HepG2 (cell line): ENCODE measurements around the gene BNC1. TPM values are rescaled to one million over a fixed set of nuclear protein-coding genes. Genes with fewer than 3 reads are reported as not detected.

Source experiments
- ARNT ChIP-seq: fragments of 450-650 bp; IDR thresholded peaks from 2 replicates; pipeline ENCODE4 v1.6.1; 2017
- ATF7 ChIP-seq, 2 experiments: fragments of 450-650 bp in 1 of 2; sonication (generic) in 1 of 2; formaldehyde crosslinking in 1 of 2; IDR thresholded peaks; 2 replicates each; pipeline versions ENCODE4 v1.4.0 to v1.6.1; 2016 to 2020; ENCODE audit warnings: antibody characterized with exemption in 1 of 2, mild to moderate bottlenecking in 1 of 2, missing genetic modification reagents in 1 of 2
- BCL6 ChIP-seq: IDR thresholded peaks from 2 replicates; pipeline ENCODE4 v1.6.1; 2016; ENCODE audit warnings: missing genetic modification reagents, missing compliant biosample characterization
- CCAR2 ChIP-seq: fragments of 200-400 bp; formaldehyde crosslinking; optimal IDR thresholded peaks from 2 replicates; pipeline ENCODE3; 2018; ENCODE audit warnings: low read depth, mild to moderate bottlenecking, low read length, moderate library complexity
- NAIF1 ChIP-seq: sonication (generic); formaldehyde crosslinking; IDR thresholded peaks from 2 replicates; pipeline ENCODE4 v1.5.0; 2020; ENCODE audit warnings: mild to moderate bottlenecking, missing genetic modification reagents, borderline replicate concordance
- NR2F1 ChIP-seq, 2 experiments: fragments of 450-650 bp in 1 of 2; formaldehyde crosslinking in 1 of 2; IDR thresholded peaks; 2 replicates each; pipeline versions ENCODE4 v1.5.0 to v1.6.1; 2016 to 2020; ENCODE audit warnings: mild to moderate bottlenecking in 1 of 2, missing compliant biosample characterization in 1 of 2, missing genetic modification reagents in 1 of 2, moderate library complexity in 1 of 2
- PAX8 ChIP-seq: sonication (generic); formaldehyde crosslinking; IDR thresholded peaks from 2 replicates; pipeline ENCODE4 v1.8.0; 2022; ENCODE audit warnings: mild to moderate bottlenecking, missing genetic modification reagents, borderline replicate concordance
- SALL1 ChIP-seq: sonication (generic); formaldehyde crosslinking; IDR thresholded peaks from 2 replicates; pipeline ENCODE4 v1.8.0; 2022; ENCODE audit warnings: mild to moderate bottlenecking, missing genetic modification reagents
- TCF7L2 ChIP-seq: IDR thresholded peaks from 2 replicates; pipeline ENCODE4 v1.6.1; 2011; ENCODE audit warnings: mild to moderate bottlenecking, low read depth, low read length, moderate library complexity
- TEAD2 ChIP-seq: sonication (generic); formaldehyde crosslinking; IDR thresholded peaks from 2 replicates; pipeline ENCODE4 v1.9.0; 2021; ENCODE audit warnings: missing genetic modification reagents
- ZNF225 ChIP-seq: sonication (generic); formaldehyde crosslinking; IDR thresholded peaks from 2 replicates; pipeline ENCODE4 v1.4.0; 2020; ENCODE audit warnings: mild to moderate bottlenecking, missing genetic modification reagents
- ZNF24 ChIP-seq: fragments of 450-650 bp; IDR thresholded peaks from 2 replicates; pipeline ENCODE4 v1.6.1; 2017; ENCODE audit warnings: antibody characterized with exemption, mild to moderate bottlenecking
- ZNF768 ChIP-seq: sonication (generic); formaldehyde crosslinking; IDR thresholded peaks from 2 replicates; pipeline ENCODE4 v1.4.0; 2020; ENCODE audit warnings: missing genetic modification reagents
- polyA plus RNA-seq, 8 experiments: library from polyadenylated mRNA; depleted of rRNA in 3 of 8; stranded (reverse) in 7 of 8; unstranded in 1 of 8; fragments of >200 nt; fragmentation: Illumina TruSeq in 4 of 8; extraction: Trizol in 4 of 8; gene quantifications; 2 replicates each; pipeline versions ENCODE4 v1.2.1 to v1.2.3, GENCODE V29; 2011 to 2016; ENCODE audit warnings: low read depth in 4 of 8, missing spikeins in 1 of 8, mixed read lengths in 1 of 8; ENCODE audit not compliant: insufficient read depth in 1 of 8
- total RNA-seq, 5 experiments: library from RNA; depleted of rRNA; stranded (reverse); fragments of >200 nt; fragmentation: Illumina TruSeq; extraction: Trizol; gene quantifications; 2 replicates each; pipeline ENCODE4 v1.2.3, GENCODE V29; 2016; ENCODE audit warnings: low read depth in 1 of 5
- TF ChIP-seq, protein P1 (sequence below), 2 experiments: fragments of 450-650 bp in 1 of 2; sonication (generic) in 1 of 2; formaldehyde crosslinking in 1 of 2; IDR thresholded peaks; 2 replicates each; pipeline versions ENCODE4 v1.6.1 to v1.8.0; 2016 to 2022; ENCODE audit warnings: antibody characterized with exemption in 1 of 2, mild to moderate bottlenecking in 1 of 2, missing genetic modification reagents in 1 of 2
- TF ChIP-seq, protein P2 (sequence below): sonication (generic); formaldehyde crosslinking; IDR thresholded peaks from 2 replicates; pipeline ENCODE4 v1.5.1; 2020; ENCODE audit warnings: missing genetic modification reagents, mild to moderate bottlenecking, borderline replicate concordance

Gene BNC1
- total and polyA plus RNA-seq, 2 of the 13 experiments (the other 11 are each of a cell fraction or from before 2014, with no cell fraction given), result not detected

DNA sequence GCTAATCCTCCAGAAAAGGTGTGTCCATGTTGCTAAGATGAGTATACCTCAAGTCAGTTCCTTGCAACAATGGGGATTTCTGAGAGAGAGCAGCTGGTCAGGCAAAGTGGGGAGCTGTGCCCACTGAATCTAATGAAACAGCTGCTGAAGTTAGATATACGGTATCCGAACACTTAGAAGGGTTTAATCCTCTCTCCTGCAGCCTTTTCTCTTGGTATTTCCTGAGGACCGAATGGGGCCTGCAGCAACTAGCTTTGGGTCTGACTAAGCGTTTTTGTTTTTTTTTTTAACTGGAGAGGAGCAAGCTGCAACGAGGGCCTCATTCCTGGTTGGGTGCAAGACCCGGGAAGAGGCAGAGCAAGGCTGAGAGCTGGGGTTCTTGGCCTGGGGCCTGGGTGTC lies 37.6 kb upstream of the BNC1 start (continued):
- TF ChIP-seq, protein P1, sequence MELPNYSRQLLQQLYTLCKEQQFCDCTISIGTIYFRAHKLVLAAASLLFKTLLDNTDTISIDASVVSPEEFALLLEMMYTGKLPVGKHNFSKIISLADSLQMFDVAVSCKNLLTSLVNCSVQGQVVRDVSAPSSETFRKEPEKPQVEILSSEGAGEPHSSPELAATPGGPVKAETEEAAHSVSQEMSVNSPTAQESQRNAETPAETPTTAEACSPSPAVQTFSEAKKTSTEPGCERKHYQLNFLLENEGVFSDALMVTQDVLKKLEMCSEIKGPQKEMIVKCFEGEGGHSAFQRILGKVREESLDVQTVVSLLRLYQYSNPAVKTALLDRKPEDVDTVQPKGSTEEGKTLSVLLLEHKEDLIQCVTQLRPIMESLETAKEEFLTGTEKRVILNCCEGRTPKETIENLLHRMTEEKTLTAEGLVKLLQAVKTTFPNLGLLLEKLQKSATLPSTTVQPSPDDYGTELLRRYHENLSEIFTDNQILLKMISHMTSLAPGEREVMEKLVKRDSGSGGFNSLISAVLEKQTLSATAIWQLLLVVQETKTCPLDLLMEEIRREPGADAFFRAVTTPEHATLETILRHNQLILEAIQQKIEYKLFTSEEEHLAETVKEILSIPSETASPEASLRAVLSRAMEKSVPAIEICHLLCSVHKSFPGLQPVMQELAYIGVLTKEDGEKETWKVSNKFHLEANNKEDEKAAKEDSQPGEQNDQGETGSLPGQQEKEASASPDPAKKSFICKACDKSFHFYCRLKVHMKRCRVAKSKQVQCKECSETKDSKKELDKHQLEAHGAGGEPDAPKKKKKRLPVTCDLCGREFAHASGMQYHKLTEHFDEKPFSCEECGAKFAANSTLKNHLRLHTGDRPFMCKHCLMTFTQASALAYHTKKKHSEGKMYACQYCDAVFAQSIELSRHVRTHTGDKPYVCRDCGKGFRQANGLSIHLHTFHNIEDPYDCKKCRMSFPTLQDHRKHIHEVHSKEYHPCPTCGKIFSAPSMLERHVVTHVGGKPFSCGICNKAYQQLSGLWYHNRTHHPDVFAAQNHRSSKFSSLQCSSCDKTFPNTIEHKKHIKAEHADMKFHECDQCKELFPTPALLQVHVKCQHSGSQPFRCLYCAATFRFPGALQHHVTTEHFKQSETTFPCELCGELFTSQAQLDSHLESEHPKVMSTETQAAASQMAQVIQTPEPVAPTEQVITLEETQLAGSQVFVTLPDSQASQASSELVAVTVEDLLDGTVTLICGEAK (IDR thresholded peaks at IDR 0.05), result no peak
- TF ChIP-seq, protein P1 (CRISPR knock-in tag; IDR thresholded peaks at IDR 0.05), result no peak
- TF ChIP-seq ZNF225 (CRISPR knock-in tag), result no peak
- TF ChIP-seq ZNF24, result no peak
- TF ChIP-seq, protein P2, sequence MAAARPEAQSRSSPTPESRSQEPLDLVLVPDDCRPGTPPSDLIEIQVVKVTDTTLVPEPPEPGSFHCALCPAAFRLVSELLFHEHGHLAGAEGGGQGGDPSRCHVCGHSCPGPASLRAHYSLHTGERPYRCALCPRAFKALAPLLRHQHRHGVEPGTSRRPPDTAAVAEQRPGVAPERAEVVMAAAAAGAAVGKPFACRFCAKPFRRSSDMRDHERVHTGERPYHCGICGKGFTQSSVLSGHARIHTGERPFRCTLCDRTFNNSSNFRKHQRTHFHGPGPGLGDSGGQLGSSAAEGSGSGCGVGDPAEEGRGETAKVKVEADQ (CRISPR knock-in tag), result no peak
- no peak for TF ChIP-seq ARNT
- TF ChIP-seq NR2F1 (CRISPR knock-in tag; IDR thresholded peaks at IDR 0.05), result no peak
- no peak for TF ChIP-seq PAX8 (CRISPR knock-in tag)
- no peak for TF ChIP-seq TEAD2 (CRISPR knock-in tag)
- no peak for TF ChIP-seq TCF7L2
- no peak for TF ChIP-seq CCAR2
- no peak for TF ChIP-seq SALL1 (CRISPR knock-in tag)
- no peak for TF ChIP-seq NAIF1 (CRISPR knock-in tag)
- no peak for TF ChIP-seq ZNF768 (CRISPR knock-in tag)
- no peak for TF ChIP-seq BCL6 (CRISPR knock-in tag)
- TF ChIP-seq ATF7 (IDR thresholded peaks at IDR 0.05), result no peak
- no peak for TF ChIP-seq ATF7 (CRISPR knock-in tag; IDR thresholded peaks at IDR 0.05)
